HG03460 (cell line): ENCODE data around the gene TRPC4AP.
"Not testable (repeated sequence)": the region's sequence is repeated elsewhere in the genome, so short reads cannot be mapped to it uniquely, and the experiment has no call there.

Experiments used
- ATAC-seq: cut with Tn5 transposase; IDR thresholded peaks from one replicate; pipeline ENCODE4 v1.9.1; 2021; ENCODE audit not compliant: unreplicated experiment

TRPC4AP gene

DNA sequence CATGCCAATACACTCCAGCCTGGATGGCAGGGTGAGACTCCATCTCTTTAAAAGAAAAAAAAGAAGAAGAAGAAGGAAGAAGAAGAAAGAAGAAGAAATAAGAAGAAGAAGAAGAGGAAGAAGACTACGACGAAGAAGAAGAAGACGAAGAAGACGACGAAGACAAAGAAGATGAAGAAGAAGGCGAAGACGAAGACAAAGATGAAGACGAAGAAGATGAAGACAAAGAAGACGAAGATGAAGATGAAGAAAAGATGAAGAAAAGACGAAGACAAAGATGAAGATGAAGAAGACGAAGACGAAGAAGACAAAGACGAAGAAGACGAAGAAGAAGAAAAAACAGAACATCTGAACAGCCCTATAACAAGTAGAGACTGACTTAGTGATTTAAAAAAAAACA, 33.0 kb downstream of the TRPC4AP start:
- ATAC-seq: no peak

DNA sequence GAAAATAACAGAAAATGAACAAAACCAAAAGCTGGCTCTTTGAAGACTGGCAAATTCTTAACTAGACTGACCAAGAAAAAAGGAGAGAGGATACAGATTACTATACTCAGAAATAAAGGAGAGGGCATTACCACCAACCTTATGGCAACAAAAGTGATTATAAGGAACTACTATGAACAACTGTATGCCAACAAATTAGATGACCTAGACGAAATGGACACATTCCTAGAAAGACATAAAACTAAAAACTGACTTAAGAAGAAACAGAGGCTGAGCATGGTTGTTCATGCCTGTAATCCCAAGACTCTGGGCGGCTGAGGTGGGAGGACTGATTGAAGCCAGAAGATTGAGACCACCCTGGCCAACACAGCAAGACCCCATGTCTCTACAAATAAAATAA, 33.5 kb downstream of the TRPC4AP start:
- no peak for ATAC-seq

- ATAC-seq: no peak
Measured at GRCh38 chr20:35055445-35056276, 36.9 kb downstream of the TRPC4AP start.

- no peak for ATAC-seq
Measured at GRCh38 chr20:35054814-35055213, 37.8 kb downstream of the TRPC4AP start.

DNA sequence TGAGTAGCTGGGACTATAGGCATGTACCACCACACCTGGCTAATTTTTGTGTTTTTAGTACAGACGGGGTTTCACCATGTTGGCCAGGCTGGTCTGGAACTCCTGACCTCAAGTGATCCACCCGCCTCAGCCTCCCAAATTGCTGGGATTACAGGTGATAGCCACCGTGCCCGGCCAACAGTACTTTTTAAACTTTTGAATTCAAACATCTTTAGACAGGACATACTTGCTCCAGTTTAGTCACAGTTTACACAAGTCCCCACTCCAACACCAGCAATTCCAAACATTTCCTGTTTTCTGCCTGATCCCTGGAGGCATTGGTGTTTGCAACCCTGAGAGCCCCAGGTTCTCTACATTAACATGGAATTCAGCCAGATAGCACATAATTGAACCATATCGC, 40.0 kb downstream of the TRPC4AP start:
- not testable (repeated sequence) for ATAC-seq

GRCh38 chr20:35049776-35050352, 42.7 kb downstream of the TRPC4AP start:
- ATAC-seq: no peak

DNA sequence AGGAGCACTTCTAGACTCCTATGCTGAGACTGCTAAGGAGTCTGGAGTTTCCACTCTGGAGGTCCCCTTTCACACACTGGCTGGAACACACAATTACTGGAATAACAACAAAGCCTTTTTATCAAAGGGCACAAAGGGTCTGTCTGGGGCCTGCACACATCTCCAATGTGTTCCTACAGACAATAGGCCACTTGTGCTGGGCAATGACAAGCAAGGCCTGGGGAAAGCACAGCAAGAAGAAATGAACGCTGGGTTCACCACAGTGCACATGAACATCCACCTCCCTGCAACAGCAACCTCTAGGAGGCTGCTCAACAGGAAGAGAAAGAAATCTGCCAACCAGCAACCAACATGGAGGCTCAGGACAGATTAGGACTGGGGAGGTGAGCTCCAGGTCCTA, 43.9 kb downstream of the TRPC4AP start:
- no peak for ATAC-seq

DNA sequence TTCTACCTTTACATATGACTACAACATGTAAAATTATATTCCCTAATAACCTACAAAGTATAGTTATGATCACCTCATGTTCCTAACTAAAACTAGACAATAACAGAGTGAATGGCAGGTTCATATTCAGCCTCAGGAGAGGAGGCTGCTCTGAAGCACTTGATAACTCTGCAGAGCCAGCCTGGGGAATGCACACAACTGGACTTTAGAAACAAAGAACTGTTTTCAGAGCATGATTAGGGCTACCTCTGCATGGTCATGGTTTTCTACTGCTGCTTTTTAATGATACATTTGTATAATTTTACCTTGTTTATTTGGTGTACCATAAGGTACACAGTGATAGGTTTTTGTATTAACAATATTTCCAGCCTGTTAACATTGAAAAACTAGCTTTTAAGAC, 50.3 kb downstream of the TRPC4AP start:
- ATAC-seq: no peak

DNA sequence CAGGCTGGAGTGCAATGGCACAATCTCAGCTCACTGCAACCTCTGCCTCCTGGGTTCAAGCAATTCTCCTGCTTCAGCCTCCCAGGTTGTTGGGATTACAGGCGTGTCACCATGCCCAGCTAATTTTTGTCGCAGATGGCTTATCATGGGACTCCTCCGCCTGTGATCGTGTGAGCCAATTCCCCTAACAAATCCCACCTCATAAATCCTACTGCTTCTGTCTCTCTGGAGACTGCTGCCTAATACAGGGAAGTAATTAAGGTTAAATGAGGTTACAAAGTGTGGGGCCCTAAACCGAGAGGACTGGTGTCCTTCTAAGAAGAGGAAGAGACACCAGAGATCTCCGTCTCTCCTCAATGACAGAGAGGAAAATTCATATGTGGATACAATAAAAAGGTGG, 52.0 kb downstream of the TRPC4AP start:
- no peak for ATAC-seq

- no peak for ATAC-seq
Measured at GRCh38 chr20:35039846-35040489, 52.6 kb downstream of the TRPC4AP start.

- no peak for ATAC-seq
Measured at GRCh38 chr20:35039146-35039545, 53.5 kb downstream of the TRPC4AP start.

DNA sequence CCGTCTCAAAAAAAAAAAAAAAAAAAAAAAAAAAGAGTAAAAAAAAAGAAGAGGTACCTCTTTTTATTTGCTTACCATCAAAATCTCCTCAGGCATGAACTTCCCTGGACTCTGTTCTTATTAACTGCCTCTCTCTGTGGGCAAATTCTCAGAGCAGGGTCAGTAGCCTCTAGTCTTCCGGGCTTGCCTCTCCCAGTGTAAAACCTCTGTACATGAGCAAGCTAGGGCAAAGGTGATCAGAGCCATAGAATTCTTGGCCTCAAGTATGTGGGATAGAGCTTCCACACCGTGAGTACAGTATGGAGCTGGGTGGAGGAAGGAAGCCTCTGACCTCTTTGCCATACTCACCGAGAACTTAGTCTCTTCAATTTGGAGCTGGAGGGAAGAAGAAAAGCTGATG, 58.5 kb downstream of the TRPC4AP start:
- ATAC-seq: no peak

DNA sequence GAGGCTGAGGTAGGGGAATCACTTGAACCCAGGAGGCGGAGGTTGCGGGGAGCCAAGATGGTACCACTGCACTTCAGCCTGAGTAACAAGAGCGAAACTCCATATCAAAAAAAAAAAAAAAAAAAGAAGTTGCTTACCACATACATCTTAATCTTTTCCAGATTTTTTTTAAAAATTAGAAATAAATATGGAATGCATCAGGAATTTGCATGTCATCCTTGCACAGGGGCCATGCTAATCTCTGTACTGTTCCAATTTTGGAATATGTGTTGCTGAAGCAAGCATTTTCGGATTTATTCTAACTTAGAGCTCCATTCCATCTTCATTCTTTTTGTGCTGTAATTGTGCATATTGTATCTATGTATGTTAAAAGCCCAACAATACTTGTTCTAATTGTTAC, 62.5 kb downstream of the TRPC4AP start:
- no peak for ATAC-seq

- ATAC-seq: no peak
Measured at GRCh38 chr20:35027301-35027700, 65.3 kb downstream of the TRPC4AP start.

- no peak for ATAC-seq
Measured at GRCh38 chr20:35025116-35025515, 67.5 kb downstream of the TRPC4AP start.

GRCh38 chr20:35023624-35024023, 69.0 kb downstream of the TRPC4AP start:
- no peak for ATAC-seq

DNA sequence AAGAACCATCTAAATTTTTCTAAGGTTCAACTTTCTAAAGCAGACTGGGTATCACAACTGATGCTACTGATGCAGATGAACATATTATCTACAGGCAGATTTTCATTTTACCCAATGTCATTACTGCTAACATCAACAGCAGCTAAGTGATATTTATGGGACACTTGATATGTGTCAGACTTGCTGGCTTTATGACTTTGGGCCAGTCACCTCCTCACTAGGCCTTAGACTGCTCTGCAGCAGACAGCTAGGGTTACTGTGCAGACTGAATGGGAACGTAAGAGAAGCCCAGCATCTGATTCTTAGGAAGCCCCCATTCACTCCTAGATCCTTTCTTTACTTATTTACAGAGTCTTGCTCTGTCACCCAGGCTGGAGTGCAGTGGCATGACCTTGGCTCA, 70.8 kb downstream of the TRPC4AP start:
- ATAC-seq: no peak

DNA sequence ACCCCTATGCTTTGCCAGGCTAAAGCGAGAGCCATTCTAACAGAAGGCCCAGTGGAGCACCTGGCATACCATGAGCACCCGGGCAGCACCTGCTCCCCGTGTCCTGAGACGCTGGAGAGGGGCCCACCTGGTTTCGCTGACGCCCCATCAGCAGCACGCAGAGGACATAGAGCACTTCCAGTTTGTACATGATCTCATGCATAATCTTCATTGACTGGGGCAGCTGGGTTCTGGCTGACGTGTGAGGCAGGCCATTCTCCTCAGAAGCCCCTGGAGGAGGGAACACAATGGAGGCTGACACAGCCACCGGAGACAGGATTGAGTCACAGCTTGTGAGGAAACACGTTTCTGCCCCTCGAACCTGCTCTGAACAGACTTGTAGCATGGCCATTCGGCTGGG, 71.5 kb downstream of the TRPC4AP start:
- no peak for ATAC-seq

DNA sequence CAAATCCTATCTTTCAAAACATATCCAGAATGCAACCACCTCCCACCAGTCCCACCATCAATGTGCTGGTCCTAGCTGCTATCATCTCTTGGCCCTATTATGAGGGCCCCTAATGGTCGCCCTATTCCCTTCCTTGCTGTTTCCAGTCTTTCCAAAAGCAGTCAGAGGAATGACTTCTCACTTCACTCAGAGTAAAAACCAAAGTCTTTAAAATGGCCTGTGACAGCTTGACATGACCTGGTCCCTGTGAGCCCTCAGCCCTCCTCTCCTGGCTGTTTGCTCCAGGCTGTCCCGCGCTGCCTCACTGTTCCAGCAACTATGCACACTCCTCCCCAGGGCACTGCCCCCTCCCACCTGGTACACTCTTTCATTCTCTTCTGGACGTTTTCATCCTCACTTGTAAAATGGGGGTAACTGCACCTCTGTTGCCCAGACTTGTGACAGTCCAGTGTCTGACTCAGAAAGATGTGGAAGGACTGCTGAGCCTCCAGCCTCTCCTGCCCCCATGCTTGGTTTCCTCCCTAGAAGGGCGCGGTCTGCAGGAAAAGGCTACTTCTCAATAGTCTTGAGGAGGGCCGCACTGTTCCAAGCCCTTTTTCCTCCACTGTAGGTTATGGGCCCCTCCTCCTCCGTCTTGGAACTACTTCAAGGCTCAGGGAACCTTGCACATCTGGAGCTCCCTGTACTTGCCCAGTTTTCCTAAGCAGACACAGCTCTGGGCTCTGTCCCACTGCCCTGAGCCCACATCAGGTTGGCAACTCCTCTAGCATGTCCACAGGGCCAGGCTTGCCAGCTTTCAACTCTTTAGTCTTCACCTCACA, 72.3 kb downstream of the TRPC4AP start:
- no peak for ATAC-seq

GRCh38 chr20:35018590-35019371, 73.8 kb downstream of the TRPC4AP start:
- no peak for ATAC-seq
